GM18951 (cell line): Measurements from ENCODE around the gene AK5.

Experiments
- POLR2A ChIP-seq: IDR thresholded peaks from 4 replicates; pipeline ENCODE4 v1.6.1; 2011; ENCODE audit warnings: mild to moderate bottlenecking; ENCODE audit not compliant: insufficient read length, insufficient read depth; ENCODE audit errors: extremely low read depth
- in situ Hi-C: fragments of 300-500 bp; cut with MboI; formaldehyde crosslinking; loops from one replicate; pipeline ENCODE4 v1.12.0; 2022; ENCODE audit warnings: low sequenced_read_pairs, mixed read lengths, inconsistent platforms; ENCODE audit not compliant: unreplicated experiment

The AK5 gene

DNA sequence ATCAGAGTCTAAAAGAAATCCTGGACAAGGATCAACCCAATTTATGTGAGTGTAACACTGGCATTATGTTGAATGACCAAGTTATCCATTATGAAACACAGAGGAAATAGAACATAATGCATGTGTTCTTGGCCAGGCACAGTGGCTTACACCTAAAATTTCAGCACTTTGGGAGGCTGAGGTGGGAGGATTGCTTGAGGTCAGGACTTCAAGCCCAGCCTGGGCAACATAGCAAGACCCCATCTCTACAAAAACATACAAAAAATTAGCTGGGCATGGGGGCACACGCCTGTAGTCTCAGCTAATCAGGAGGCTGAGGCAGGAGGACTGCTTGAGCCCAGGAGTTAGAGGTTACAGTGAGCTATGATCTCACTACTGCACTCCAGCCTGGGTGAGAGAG is 270.8 kb downstream of the AK5 start:
- TF ChIP-seq POLR2A = no peak
- in situ Hi-C loops = no loop called here

DNA sequence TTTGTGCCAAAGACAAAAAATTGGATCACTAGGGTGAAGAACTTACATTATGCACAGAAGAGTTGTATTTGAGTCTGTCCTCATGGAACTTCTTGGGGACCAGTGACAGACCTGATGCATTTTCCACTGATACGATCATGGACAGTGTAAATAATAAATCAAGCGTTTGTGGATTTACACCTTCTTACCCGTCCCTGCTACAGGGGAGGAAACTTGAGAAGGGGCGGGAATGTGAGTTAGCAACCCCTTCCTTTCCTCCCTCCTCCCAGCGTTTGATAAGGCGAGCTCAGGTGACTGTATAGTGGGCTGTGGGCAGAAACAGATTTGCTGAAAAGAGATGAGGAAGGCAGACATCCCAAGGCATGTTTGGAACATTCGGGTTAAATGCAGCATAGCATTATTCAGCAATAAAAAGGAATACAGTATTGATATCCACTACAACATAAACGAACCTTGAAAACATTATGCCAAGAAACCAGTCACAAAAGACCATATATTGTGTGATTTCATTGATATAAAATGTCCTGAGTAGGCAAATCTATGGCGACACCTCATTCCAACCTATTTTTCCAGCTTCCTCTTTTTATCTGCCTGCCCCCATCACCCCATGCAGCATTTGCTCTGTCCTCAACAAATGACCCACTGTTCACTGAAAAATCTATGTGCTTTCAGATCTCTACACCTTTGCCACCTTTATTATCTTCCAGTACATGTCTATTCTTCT is 271.9 kb downstream of the AK5 start:
- no peak for TF ChIP-seq POLR2A
- in situ Hi-C loops = no loop called here

DNA sequence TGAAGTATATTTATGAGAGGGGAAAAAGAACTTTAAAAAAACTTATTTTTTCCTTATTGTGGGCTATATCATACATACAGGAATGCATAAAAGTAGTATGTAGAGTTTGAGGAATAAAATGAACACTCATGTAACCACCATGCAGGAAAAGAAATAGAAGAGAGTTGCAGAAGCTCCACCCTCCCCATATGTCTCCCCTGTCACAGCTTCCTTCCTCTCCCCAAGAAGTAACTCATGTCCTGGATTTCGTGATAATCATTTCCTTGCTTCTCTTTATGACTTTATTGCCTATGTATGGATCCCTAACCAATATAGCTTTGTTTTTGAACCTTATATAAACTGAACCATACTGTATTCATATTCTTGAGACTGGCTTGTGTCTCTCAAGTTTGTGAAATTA is 274.2 kb downstream of the AK5 start:
- in situ Hi-C loops = no loop called here
- no peak for TF ChIP-seq POLR2A

DNA sequence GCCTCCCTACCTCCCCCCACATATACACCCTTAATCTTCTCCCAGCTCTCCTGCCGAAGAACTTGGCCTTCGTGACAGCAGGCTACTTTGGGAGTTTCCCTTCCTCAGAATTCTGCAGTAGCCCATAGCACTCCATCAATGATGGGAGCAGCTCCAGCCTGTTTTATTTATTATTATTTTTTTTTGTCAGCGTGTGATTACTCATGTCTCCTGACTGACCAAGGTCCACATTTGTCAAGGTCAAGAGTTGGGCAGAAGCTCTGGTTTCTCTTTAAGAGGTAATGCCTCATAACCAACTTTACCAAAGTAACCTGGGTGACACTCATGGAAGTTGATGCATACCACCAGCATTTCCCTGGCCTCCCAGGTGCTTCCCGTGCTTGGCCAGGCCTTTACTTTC is 275.2 kb downstream of the AK5 start:
- no peak for TF ChIP-seq POLR2A
- in situ Hi-C loops = no loop called here

DNA sequence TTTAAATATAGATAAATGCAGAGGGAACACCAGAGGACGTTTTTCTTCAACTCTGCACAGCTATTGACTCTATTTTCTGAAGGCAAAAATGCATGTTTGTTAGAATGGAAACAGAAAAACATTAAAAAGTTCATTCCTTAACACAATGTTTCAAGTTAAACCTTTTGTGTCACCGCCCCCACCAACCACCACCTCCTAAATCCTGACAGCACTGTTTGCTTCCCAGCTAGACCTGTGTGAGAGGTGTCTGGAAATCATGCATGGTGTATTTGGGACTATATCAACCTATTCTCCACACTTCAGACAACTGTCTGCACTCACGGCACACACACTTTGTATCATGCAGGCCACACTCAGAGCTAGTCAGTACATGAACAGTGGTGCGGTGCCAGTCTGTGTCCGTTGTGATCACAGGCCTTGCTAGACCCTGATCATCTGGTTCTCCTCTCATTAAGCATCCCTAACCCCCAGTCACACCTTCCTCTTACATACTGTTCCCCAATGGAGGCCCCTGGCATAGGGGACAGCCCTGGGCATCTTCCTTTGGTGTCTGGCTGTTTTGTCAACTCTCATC is 276.9 kb downstream of the AK5 start:
- no peak for TF ChIP-seq POLR2A
- in situ Hi-C loops = no loop called here

DNA sequence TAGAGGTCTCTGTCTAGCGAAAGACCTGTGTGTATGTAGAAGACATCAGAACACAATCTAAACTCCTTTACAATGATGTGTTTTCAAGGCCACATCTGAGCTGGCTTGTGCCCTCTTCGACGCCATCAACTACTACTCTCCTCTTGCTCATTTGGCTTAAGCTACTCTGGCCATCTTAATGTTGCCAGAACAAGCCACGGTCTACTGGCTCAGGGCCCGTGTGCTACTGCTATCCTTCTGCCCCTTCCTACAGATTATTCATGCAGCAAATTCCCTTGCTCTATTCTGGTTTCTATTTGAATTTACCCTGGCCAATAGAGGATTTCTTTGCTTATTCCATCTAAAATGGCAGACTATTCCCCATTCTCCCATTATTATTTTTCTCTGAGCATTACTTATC is 278.9 kb downstream of the AK5 start:
- no peak for TF ChIP-seq POLR2A
- in situ Hi-C loops = no loop called here

DNA sequence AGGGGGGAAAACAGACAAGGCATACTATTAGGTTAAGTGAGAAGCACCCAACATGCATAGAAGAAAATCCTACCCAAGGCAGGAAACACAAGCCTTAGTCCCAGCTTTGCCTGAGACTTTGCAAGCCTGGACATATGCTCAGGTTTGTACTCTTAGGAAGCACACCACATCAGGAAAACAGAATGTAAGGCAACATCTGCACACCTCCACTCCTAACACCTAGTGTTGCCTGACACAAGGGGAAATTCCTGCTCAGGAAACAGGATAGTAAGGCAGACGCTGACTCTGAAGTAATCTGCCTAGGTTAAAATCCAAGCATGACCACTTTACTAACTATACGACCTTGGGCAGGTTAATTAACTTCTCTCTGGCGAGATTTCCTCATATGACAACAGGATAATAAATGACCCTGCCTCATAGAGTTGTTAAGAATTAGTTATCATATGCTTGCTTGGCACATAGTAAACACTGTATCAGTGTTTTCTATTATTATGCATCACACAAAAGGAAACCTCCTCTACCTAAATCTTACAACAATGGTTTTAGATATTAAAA is 280.9 kb downstream of the AK5 start:
- in situ Hi-C loops = no loop called here
- no peak for TF ChIP-seq POLR2A

DNA sequence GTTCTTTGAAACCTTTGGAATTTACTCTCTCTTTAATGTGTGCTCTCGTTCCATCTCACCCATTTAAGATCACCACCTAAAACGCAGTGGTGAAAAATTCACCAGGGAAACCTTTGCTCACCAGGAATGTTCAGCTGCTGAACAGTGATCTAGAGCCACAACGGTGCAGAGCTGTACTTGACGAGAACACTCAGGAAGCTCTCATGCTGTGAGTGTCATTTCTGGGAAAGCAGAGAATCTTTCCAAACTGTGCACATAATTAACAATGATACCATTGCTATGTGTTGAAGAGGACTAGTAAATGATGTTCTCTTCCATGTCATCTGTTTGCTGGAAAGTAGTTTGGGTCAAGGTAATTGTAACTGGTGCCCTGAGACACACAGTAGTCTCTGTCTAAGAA is 283.5 kb downstream of the AK5 start:
- TF ChIP-seq POLR2A = no peak
- in situ Hi-C loops = no loop called here

DNA sequence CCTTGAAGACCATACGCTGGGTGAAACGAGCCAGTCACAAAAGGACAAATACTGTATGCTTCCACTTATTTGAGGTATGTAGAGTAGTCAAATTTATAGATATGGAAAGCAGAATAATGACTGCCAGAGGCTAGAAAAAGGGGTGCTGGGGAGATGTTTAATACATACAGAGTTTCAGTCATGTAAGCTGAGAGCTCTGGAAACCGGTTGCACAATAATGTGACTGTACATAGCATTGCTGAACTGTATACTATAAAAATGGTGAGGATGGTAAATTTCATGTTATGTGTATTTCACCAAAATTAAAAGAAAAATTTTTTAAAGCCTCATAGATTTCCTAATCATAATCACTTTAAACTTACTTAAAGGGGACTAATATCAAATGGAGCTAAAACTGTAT is 289.8 kb downstream of the AK5 start:
- in situ Hi-C loops = no loop called here

DNA sequence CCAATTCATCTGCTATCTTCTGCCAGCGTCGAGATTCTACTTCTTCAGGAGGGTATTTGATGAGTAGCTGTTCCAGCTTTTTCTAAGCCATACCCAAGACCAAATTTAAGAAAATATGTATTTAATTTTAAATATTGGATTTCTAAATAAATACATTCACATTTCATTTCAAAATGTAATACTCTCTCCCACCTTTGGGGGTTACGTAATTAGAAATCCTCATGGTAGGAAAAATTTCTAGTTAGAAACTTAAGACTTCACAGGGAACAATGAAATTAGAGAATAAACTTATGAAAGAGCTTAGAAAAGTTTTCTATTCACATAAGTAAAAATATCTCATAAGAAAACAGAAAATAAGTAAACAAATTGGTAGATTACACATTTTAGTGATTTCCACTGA is 297.7 kb downstream of the AK5 start:
- no peak for TF ChIP-seq POLR2A
- in situ Hi-C loops = no loop called here

More for the DNA sequence above, 289.8 kb downstream of the AK5 start:
- no peak for TF ChIP-seq POLR2A

DNA sequence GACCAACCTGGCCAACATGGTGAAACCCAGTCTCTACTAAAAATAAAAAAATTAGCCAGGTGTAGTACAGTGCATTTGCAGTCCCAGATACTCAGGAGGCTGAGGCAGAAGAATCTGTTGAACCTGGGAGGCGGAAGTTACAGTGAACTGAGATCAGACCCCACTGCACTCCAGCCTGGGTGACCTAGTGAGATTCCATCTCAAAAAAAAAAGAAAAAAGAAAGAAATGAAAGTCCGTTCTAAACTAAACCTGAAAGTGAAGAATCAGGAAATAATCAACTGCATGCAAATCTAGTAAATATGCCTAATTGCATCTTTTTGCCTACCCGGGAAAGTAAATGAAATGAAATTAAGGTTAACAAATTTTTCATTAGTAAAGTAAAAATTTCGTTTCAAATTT is 301.1 kb downstream of the AK5 start:
- no peak for TF ChIP-seq POLR2A
- in situ Hi-C loops = no loop called here

DNA sequence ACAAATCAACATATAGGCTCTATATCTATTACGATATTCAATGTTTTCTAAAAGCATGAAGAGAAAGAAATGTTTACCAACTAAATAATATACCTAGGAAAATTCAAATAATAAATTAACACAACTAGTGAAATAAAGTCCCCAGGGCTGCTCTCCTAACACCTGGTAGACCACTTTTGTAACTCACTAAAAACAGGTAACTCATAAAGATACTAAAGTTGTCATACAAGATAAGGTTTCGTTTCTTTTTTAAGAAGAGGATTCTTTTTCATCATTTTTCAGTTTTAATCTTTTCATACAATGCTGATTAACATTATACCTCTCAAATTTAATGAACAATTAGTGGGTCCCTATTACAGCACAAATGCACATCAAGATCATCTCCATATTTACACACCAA is 301.7 kb downstream of the AK5 start:
- TF ChIP-seq POLR2A = no peak
- in situ Hi-C loops = no loop called here

DNA sequence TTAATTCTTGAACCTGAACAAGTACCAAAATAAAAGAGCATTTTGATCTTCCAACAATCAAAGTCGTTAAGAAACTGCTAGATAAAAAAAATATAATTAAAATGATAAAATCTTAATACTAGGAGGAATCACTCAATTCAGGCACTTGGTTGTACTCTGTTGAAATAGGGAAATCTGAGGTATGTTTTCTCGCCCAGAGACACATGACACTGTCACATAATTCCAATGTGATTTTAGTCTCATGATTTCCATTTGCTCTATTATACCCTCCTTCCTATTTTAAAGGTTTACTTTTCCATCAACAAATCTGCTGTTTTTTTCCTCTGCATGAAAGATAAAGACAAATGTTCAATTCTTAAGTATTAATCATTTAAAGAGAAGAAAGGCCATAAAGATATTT is 303.1 kb downstream of the AK5 start:
- TF ChIP-seq POLR2A = no peak
- in situ Hi-C loops = no loop called here

DNA sequence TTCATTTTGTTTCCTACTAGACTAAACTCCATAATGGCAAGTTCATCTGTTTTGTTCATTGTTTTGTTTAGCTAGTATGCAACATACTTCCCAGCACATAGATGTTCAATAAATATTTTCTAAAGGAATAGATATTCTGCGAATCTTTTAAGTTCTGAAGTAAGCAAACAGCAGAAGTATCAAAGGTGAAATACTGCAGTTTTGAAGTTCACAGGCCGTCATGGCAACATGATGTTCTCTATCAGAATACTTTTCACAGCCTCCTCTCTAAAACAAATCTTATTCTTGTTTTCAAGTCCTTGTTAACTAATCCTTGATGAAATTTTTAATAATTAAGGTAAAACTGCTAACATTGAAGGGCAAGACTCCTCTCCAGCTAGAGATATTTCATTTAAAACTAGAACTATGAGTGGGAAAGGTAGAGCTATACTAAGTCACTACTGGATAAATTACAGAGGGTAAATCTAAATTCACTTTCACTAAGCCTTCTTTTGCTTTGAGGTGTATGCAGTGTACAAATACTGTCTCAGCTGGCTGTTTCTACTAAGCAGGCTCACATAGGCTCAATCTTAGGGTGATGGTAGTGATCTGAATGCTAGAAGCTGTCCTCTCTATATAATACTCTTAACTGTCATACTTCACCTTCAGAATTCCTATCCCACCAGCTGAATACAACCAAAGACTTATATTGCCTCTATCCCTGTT is 303.9 kb downstream of the AK5 start:
- in situ Hi-C loops = no loop called here
- no peak for TF ChIP-seq POLR2A
